HG02840 (cell line): ENCODE results near the gene PTK6.

Experiments used
- ATAC-seq: cut with Tn5 transposase; IDR thresholded peaks from one replicate; pipeline ENCODE4 v1.9.1; 2021; ENCODE audit warnings: mild to moderate bottlenecking, moderate library complexity, moderate number of reproducible peaks; ENCODE audit not compliant: unreplicated experiment, low FRiP score

PTK6 gene

DNA sequence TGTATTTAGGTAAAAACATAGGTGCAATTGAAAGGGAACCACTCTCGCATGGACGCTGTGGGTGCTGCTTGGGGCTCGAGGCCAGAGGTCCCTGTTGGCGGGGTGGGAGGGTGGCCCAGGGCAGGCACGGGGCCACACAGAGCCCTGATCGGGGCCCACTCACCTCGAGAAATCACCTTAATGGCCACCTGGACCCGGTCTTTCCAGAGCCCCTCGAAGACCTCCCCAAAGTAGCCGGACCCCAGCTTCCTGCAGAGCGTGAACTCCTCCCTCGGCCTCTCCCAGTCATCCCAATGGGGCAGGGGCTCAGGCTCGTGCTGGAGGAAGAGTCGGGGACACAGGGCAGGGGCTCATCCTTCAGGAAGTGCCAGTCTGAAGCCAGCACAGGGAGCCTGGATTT, 3.8 kb downstream of the PTK6 start:
- no peak for ATAC-seq

DNA sequence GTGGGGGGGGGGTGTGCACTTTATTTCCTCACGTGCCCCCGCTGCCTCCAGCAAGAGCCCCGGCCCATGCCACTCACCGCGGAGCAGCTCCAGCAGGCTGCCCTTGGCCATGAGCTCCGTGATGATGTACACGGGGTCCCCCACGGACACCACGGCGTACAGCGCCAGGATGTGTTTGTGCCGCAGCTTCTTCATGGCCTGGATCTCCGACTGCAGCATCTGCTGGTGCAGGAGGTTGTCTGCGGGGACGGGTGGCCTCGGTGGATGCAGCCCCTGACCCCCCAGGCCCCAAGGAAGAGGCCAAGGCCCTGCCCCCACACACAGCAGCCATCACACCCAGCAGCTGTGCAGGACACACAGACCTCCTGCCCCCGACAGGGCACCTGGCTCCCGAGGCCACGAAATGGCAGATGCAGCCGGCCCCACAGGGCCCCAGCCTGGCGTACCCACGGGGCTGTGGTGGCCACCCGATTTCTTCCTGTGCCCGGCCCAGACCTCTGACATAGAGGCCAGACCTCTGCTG, 4.7 kb downstream of the PTK6 start:
- ATAC-seq, result no peak

DNA sequence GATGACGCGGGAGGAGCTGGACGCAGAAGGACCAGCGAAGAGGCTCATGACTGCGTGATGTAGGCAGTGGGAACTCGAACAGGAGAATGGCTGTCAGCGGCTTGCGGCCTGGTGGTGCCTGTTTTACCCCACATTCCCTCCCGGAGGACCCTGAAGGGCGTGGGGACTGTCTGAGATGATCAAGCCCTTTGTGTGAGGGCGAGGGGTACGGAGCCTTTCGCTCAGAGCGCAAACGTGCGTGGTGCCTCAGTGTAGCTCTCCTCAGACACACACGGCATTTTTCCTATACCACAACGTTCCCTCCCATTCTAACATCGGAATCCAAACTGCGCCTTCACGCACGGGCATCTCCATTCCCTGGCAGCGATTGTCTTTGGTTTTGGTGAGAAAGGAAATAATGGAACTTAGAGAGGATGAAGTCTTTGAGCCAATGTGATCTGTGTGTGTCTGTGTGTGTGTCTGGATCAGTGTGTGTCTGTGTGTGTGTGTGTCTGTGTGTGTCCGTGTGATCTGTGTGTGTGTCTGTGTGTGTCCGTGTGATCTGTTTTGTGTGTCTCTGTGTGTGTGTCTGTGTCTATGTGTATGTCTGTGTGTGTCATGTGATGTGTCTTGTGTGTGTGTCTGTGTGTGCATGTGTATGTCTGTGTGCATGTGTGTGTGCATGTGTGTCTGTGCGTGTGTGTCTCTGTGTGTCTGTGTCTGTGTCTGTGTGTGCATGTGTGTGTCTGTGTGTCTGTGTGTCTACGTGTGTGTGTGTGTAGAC, 5.3 kb downstream of the PTK6 start:
- no peak for ATAC-seq

DNA sequence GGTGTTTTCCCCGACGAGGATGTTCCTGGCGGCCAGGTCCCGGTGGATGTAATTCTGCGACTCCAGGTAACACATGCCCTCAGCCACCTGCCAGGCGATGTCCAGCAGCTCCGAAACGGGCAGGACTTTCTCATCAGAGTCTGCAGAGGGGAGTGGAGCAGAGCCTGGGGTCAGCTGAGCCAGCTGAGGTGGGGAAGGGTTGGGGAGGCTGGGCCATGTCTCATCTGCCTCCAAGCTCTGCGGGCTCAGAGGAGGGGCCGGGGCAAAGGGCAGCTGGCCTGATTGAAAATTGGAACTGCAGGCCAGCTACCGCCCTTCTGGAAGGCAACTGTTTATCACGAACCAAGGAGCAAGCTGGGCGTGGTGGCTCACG, 6.4 kb downstream of the PTK6 start:
- ATAC-seq, result no peak

DNA sequence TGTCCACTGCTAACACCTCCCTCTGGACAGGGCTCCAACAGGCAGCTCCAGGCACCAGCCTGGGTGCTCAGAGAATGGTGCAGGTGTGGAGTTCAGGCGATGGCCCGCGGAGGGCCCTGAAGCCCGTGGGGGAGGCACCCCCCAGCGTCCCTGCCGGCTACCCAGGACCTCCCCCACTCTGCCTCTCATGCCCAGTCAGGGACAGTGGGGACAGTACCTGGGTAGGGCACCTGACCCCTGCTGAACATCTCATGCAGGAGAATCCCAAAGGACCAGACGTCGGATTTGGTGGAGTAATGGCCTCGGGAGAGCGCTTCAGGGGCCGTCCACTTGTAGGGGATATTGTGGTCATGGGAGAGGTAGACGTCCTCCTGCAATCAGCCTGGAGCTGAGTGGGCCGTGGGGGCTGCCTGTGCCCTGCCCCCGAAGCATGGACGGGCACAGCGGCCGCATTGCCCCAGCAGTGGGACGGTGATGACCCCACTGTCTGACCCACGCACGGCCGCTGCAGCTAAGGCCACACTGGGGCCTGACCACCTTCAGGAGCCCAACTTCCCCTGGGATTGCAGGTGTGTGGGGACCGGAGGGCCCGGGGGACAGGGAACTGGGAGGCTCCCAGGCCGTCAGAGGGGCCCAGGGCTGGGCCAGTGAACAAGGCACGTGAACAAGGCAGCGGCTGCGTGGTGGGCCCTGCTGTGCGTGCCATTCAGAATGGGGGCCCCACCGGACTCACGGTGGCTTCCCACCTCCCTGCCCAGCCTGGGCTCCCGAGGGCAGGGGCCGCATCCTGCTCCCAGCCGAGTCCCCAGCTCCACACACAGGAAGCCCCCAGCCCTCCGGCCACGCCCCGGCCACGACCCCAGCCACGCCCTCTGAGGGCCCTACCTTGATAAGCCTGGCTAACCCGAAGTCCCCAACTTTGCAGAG, 7.1 kb downstream of the PTK6 start:
- no peak for ATAC-seq

DNA sequence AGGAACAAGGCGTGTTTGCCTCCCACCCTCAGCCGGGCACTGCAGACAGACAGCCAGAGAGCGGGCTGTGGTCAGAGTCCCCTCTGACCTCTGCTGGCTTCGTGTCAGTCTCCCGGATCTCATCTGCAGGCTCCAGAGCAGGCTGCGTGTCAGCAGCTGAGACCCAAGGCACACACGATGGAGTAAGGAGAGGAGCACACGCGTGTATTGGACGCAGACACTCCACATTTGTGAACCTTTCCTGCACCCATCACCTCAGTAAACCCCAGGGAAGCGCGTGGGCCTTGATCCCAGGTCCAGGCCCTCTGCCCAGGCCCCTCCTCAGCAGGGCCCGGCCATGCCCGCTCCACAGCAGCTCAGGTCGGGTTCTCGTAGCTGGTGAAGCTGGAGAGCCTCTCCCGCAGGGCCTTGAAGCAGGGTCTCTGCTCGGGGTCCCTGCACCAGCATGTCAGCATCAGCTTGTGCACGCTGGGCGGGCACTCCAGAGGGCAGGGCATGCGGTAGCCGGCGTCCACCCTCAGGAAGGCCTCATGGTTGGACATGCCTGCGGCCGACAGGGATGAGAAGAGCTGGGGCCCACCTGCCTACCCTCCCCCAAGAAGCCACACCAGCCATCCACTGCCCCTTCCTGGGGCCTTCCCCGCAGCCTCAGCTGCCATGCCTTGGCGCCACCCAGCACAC, 7.9 kb downstream of the PTK6 start:
- no peak for ATAC-seq

DNA sequence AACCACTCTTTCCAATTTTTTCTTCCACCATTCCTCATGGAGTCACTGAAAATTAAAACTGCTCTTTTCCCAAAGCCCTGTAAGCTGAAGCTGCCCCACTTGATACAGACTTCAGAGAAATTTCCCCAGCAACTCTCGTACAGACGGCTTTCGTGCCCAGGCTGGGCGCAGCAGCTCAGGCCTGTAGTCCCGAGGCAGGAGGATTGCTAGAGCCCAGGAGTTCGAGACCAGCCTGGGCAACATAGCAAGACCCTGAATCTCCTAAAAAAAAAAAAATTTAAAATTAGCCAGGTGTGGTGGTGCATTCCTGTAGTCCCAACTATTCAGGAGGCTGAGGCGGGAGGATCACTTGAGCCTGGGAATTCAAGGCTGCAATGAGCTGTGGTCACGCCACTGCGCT, 10.0 kb downstream of the PTK6 start:
- ATAC-seq, result no peak

DNA sequence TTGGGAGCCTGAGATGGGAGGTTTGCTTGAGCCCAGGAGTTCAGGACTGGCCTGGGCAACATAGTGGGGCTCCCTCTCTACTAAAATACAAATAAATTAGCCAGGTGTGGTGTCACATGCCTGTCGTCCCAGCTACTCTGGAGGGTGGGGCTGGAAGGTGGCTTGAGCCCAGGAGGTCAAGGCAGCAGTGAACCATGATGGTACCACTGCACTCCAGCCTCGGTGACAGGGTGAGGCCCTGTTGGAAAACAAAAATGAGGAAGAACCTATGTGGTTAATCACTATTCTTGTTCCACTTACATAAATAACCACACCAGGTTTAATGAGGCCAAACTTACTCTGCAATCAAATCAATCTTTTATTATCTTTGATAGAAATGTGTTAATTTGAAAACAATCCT, 11.2 kb downstream of the PTK6 start:
- no peak for ATAC-seq

DNA sequence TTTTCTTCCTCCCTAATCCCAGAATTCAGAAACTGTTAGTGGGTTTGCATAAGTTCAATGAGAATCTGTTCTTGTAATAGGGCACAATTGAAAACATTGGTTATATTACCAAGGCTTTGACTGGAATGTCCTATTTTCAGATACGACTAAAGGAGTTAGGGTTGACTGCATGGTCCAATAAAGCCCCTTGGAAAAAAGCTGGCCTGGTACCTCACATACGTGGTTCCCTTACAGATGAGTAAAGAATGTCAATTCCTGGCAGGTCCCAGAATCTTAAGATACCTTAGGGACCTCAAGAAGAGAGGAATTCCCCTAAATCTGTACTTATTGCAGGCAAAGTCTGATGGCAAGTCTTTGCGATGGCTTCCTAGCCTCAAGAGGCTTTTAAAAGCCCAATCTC, 12.0 kb downstream of the PTK6 start:
- ATAC-seq, result no peak

DNA sequence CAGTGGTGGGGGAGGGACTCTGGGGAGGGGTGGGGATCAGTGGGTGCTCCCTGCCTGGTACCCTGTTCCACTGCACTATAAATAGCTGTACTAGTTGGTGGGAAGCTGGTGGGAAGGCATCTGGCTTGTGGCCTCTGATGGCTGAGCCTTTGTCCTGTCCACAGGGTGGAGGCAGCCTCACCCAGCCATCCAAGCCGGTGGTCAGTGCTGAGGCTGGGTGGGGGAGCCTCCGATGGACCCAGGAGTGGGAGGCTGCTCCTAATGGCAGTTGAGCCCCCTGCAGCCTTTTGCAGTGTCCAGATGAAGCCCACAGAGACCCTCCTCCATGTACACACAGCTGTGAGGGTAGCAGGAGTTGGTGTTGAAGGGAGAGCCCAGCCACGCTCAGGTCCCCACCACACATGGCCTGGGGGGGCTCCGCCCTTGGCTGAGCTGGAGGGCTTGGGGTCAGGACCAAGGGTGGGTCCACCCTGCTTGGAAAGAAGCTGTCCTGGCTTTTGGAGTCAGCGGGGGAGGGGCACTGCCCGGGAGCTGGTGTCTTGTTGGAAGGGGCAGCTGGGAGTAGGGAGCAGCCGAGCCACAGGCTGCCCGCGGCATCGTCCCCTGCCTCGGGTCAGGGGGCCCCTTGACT, 14.1 kb downstream of the PTK6 start:
- ATAC-seq, result no peak

DNA sequence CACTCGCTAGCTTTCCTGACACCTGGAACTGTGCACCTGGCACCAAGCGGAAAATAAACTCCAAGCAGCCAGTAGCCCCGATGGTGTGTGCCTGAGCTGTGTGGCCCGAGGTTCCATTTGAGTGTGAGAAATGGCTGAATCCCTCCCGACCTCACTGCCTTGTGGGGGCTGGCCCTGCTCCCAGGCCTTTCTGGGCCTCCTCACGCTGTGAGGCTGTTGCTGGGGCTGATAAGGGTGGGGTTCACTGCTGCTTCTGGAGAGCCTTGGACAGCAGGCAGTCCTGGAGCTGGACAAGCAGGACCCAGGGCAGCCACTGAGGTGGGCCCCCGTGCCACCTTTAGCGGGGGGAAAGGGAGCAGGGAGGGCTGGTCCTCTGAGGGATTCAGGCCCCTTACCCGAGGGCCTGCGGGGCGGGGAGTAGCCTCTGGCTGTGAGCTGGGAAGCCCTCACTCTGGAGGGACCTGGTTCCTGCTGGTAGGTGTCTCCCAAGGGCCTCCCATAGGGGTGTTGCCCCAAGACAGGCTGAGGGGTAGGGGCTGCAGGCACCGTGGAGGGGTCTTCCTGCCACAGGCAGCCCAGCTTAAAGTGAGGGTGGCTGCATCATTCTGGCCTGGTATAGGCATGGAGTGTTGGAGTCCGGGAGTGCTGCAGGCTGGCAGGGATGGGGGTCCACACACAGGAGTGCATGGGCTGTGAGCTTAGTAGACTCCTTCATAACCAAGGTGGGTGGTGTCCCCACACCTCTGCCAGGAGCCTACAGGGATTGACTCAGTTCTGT, 14.9 kb downstream of the PTK6 start:
- ATAC-seq, result no peak

DNA sequence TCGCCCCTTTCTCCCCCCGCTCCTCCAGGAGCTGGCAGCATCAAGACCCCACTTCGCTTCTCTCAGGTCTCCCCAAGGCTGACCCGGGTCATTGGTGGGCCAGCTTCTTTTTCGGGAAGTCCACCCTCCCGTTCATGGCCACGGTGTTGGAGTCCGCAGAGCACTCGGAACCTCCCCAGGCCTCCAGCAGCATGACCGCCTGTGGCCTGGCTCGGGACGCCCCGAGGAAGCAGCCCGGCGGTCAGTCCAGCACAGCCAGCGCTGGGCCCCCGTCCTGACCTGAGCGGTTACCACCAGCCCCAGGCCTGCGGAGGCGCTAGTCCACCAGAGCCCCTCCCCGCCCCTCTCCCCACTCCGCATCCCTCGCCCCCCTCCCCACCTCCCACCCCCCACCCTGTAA, 15.6 kb downstream of the PTK6 start:
- no peak for ATAC-seq

DNA sequence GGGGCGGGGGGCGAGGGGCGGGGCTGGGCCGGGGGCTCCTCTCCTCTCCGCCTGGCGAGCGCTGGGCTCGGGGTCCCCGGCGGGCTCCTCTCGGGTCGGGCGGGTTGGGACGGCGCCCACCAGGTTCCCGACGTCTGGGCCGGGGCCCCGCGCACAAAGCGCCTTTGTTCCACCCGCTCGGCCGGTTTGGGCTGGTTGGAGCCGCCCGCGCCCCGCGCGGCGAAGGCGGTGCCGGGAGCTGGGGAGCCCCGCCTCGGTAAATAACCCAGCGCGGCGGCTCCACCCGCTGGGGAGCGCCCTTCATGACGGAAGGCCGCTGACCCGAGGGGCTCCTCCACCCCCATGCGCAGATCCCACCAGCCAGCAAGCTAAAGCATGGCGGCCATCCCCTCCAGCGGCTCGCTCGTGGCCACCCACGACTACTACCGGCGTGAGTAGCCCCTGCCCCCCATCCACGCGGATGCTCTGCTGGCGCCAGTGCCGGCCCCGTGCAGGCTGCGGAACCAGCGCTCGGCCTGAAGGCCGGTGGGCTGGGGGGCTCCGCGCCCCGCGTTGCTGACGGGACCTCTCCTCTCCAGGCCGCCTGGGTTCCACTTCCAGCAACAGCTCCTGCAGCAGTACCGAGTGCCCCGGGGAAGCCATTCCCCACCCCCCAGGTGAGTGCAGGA, 16.1 kb downstream of the PTK6 start:
- peak; percentile 34 for ATAC-seq

DNA sequence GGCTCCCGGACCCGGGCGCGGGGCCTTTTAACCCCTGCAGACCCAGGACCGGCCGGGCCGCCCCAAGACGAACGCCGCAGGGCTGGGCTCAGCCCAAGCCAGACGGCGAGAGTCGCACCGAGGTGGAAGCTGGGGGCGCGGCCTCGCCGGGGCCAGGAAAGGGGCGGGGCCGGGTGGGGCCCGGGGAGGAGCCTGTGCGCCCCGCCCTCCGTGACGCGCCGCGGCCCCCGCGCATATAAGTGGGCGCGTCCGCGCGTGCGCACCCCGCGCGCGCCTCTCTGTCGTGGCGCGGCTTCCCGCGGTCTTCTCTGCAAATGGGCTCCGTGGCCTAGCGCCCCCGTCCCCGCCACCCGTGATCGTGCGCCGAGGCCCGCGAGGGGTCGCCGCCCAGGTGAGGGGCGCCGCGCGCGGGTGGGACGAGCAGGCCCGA, 16.7 kb downstream of the PTK6 start, which contains the start of gene PPDPF:
PPDPF (plus strand) TSS at position 262 of the 430 bp plus-strand sequence. CDS start 544 bp downstream, outside the sequence.
- ATAC-seq, result peak; percentile 64

DNA sequence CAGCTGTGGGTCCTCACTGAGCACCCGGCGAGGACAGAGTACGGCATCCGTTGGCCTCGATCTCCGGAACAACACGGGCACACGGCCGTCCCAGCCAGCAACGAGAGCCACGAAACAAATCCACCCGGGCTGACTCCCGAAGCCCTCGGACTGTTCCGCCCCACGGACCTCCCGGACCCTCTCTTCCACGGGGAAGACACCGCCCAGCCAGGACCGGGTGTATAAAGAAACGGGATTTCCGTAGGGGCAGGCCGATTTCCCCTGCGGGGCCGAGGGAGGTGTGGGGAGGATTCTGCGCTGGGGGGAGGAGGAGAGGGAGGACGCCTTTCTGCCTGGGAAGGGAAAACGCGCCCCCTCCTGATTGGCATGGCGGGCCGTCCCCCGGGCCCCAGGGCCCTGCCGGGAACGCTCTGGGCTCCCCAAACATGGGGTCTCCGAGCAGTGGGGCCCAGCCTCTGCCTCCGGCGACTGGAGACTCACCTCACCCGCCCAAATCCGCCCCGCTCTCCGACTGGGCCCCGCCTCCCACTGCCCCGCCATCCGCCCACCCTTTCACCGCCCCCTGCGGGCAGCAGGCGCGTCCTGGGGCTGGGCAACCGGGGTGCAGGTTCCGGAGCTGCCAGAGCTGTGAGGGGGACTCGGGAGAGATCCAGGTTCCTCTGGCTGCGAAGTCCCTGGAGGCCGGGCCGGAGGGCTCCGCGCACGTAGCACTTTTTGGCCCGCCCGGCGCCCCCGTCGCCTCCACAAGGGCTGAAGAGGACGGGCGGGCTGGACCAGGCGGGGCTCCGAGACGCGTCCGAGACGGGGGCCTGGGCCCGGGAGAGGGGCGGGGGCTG, 17.3 kb downstream of the PTK6 start:
- peak; percentile 35 for ATAC-seq

DNA sequence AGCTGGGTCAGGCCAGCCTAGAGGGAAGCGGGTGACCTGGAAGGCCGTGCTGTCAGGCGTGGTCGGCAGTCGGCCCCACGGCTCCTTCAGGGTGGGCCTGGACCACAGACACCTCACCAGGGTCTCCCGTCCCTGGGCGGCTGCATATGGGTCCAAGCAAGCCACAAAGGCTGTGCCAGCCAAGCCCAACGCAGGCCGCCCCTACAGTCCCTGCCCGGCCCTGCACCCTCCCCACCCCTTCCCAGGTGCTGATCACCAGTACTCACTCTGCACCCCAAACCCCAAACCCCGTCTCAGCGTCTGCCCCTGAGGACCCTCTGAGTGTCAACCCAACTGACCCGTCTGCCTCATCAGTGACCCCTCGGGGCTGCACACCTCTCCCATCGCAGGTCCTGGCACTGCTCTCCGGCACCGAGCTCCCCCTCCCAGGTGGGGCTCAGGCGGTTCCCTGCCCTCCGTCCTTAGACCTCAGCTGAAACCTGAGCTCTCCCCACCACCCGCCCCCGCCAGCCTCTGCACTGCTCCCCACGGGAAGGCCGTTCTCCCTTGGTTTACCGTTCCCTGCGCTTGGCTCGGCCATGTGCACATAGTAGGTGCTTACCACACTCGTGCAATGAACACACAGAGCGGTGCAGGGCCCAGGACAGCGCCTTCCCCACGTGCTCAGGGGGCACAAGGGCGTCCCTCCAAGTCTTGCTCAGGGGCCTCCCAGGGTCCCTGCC, 18.1 kb downstream of the PTK6 start:
- no peak for ATAC-seq

DNA sequence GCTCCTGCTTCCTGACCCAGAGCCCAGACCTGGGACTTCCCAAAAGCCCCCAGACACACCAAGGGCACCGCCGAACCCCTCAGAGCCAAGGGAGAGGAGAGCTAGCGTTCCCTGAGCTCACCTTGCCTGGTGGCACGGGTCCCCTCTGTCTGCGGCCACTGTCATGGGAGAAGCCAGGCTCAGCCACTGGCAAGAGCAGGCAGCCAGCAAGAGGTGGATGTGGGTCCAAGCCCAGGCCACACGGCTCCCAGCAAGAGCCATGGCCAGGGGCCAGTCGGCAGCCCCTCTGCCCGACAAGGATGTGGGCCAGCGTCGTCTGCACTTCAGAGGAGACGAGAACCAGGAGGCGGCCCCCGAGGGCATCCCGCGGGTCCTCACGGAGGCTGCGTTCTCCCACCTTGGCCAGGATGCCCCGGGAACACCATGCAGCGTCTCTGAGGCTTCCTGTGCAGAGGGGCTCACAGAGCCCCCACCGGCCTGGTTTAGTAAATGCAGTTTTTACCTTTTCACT, 18.8 kb downstream of the PTK6 start:
- no peak for ATAC-seq
